Prostate gland (tissue), 2 donors: ENCODE measurements around the gene OR52K1. TPM values are rescaled to one million over a fixed set of nuclear protein-coding genes. Genes with fewer than 3 reads are reported as not detected.

ENCODE experiments used
- DNase-seq: peaks from one replicate; pipeline ENCODE4 v3.0.0-alpha.2; 2019; ENCODE audit warnings: low spot score
- H3K27ac ChIP-seq, 2 donors: fragments of 200-600 bp; sonication (generic); 2 replicates each; pipeline ENCODE4 v1.5.1; 2017 to 2019
- H3K27me3 ChIP-seq: fragments of 200-600 bp; sonication (generic); replicated peaks from 2 replicates; pipeline ENCODE4 v1.5.1; 2019; ENCODE audit not compliant: insufficient read depth
- H3K36me3 ChIP-seq, 2 donors: fragments of 200-600 bp; sonication (generic); 1 replicate in 1 of 2; 2 replicates in 1 of 2; pipeline versions ENCODE4 v1.5.1 to v1.8.1; 2017 to 2019
- H3K4me1 ChIP-seq: fragments of 200-600 bp; sonication (generic); replicated peaks from 2 replicates; pipeline ENCODE4 v1.5.1; 2019
- H3K4me3 ChIP-seq, 2 donors: fragments of 200-600 bp; sonication (generic); 2 replicates each; pipeline ENCODE4 v1.5.1; 2017 to 2019
- H3K9me3 ChIP-seq: fragments of 200-600 bp; sonication (generic); 2 replicates; pipeline ENCODE4 v1.5.1; 2017
- CTCF ChIP-seq, 4 experiments: fragments of 200-600 bp in 2 of 4; fragments of 450-650 bp in 2 of 4; sonication (generic) in 2 of 4; IDR thresholded peaks; 1 replicate in 3 of 4; 2 replicates in 1 of 4; pipeline ENCODE4 v1.5.1; 2016 to 2019; ENCODE audit warnings: antibody characterized with exemption in 4 of 4, mild to moderate bottlenecking in 2 of 4, moderate library complexity in 2 of 4
- POLR2A ChIP-seq: fragments of 450-650 bp; IDR thresholded peaks from one replicate; pipeline ENCODE4 v1.6.1; 2016; ENCODE audit warnings: antibody characterized with exemption, mild to moderate bottlenecking
- POLR2AphosphoS5 ChIP-seq: sonication (generic); formaldehyde crosslinking; IDR thresholded peaks from one replicate; pipeline ENCODE4 v1.6.1; 2017; ENCODE audit warnings: antibody characterized with exemption
- WGBS: methylation state at CpG from one replicate; pipeline ENCODE4 v1.1.5; 2018; 5-methylcytosine and 5-hydroxymethylcytosine counted together
- intact Hi-C: fragments of 100-400 bp; cut with DNase I; formaldehyde crosslinking; loops from one replicate; pipeline ENCODE4 v1.14.2; 2022
- total RNA-seq, 2 donors: library from RNA; depleted of rRNA; stranded (reverse); fragments of >200 nt; gene quantifications; one replicate each; pipeline ENCODE4 v1.1.0, GENCODE V29; 2016

The OR52K1 gene
- total RNA-seq, 2 donors from 2014 or later: not detected

GRCh38 chr11:4495487-4495886, 13.0 kb downstream of the OR52K1 start:
- no peaks in the 10 kb centered on the region for H3K27me3 ChIP-seq
- no peaks in the 10 kb centered on the region for H3K9me3 ChIP-seq
- H3K27ac ChIP-seq: no peak overlapping the region
- 47% methylated on average over 7 of the region's 7 CpGs for WGBS
- intact Hi-C loops: no loop called here
- no peaks in the 10 kb centered on the region for H3K4me1 ChIP-seq
- no peak for DNase-seq
- H3K4me3 ChIP-seq: no peak overlapping the region
- TF ChIP-seq CTCF (IDR thresholded peaks at IDR 0.05) (no peak), POLR2A (no peak), POLR2AphosphoS5 (no peak)
- H3K36me3 ChIP-seq: no peaks in the 10 kb centered on the region

GRCh38 chr11:4495986-4496385, 13.5 kb downstream of the OR52K1 start:
- no peak overlapping the region for H3K27ac ChIP-seq
- intact Hi-C loops: no loop called here
- no peaks in the 10 kb centered on the region for H3K36me3 ChIP-seq
- 56% methylated on average over 6 of the region's 6 CpGs for WGBS
- H3K27me3 ChIP-seq: no peaks in the 10 kb centered on the region
- no peak overlapping the region for H3K4me3 ChIP-seq
- no peaks in the 10 kb centered on the region for H3K4me1 ChIP-seq
- no peak for DNase-seq
- no peaks in the 10 kb centered on the region for H3K9me3 ChIP-seq
- TF ChIP-seq POLR2AphosphoS5: no peak

- Histone ChIP-seq H3K27me3 (no peaks in the 10 kb centered on the region), H3K9me3 (no peaks in the 10 kb centered on the region), H3K4me1 (no peaks in the 10 kb centered on the region), H3K36me3 (no peaks in the 10 kb centered on the region), H3K27ac (no peak overlapping the region), H3K4me3 (no peak overlapping the region)
- 28% methylated on average over 15 of the region's 15 CpGs for WGBS
- no peak for TF ChIP-seq POLR2A
- no peak for TF ChIP-seq CTCF (IDR thresholded peaks at IDR 0.05)
- peak; percentile 45 for TF ChIP-seq POLR2AphosphoS5
- peak; percentile 58 for DNase-seq
- intact Hi-C loops: no loop called here
Measured at GRCh38 chr11:4496557-4497248, 14.3 kb downstream of the OR52K1 start.

- WGBS: 41% methylated on average over 2 of the region's 2 CpGs
- Histone ChIP-seq H3K36me3 (no peaks in the 10 kb centered on the region), H3K27ac (no peak overlapping the region), H3K27me3 (no peaks in the 10 kb centered on the region), H3K4me3 (no peak overlapping the region), H3K4me1 (no peaks in the 10 kb centered on the region), H3K9me3 (no peaks in the 10 kb centered on the region)
- no peak for DNase-seq
- no peak for TF ChIP-seq POLR2A
- TF ChIP-seq POLR2AphosphoS5: no peak
- no peak for TF ChIP-seq CTCF (IDR thresholded peaks at IDR 0.05)
- intact Hi-C loops: no loop called here
Measured at GRCh38 chr11:4508886-4509285, 26.4 kb downstream of the OR52K1 start.

GRCh38 chr11:4511282-4512245, 29.1 kb downstream of the OR52K1 start:
- intact Hi-C loops: no loop called here
- H3K4me1 ChIP-seq: no peaks in the 10 kb centered on the region
- no peaks in the 10 kb centered on the region for H3K36me3 ChIP-seq
- no peak for TF ChIP-seq POLR2AphosphoS5
- TF ChIP-seq CTCF (IDR thresholded peaks at IDR 0.05): no peak
- no peak for TF ChIP-seq POLR2A
- no peaks in the 10 kb centered on the region for H3K27me3 ChIP-seq
- H3K9me3 ChIP-seq: no peaks in the 10 kb centered on the region
- 44% methylated on average over 4 of the region's 5 CpGs for WGBS
- no peak overlapping the region for H3K27ac ChIP-seq
- no peak for DNase-seq
- no peak overlapping the region for H3K4me3 ChIP-seq
